ENCODE measurements around the gene PLA2G2D. TPM values are rescaled to one million over a fixed set of nuclear protein-coding genes. Genes with fewer than 3 reads are reported as not detected.

PLA2G2D gene
- total RNA-seq, 1 experiment from 2014 or later = not detected

- Histone ChIP-seq H4K91ac (ENCODE audit: insufficient read length, low read depth, low read length) (no peak overlapping the region), H3K79me2 (ENCODE audit: insufficient read depth, low read length) (no peaks in the 10 kb centered on the region), H4K5ac (ENCODE audit: insufficient read length, low read depth, low read length) (no peak overlapping the region), H4K8ac (replicated peaks; ENCODE audit: insufficient read length, low read depth, low read length) (no peak overlapping the region), H3K23me2 (ENCODE audit: insufficient read length, low read depth, low read length, poor library complexity, severe bottlenecking) (peaks cover 4% of the 10 kb centered on the region), H2AFZ (ENCODE audit: low read length) (no peak overlapping the region), H3K56ac (ENCODE audit: insufficient read length, low read depth, low read length) (no peak overlapping the region), H2BK120ac (ENCODE audit: low read depth, low read length, poor library complexity, severe bottlenecking) (no peak overlapping the region), H3T11ph (ENCODE audit: low read length) (no peak overlapping the region), H2AK5ac (ENCODE audit: insufficient read length, low read length) (no peak overlapping the region), H3K27ac (ENCODE audit: insufficient read length, low read depth, low read length) (no peak overlapping the region), H2BK12ac (ENCODE audit: insufficient read length, low read depth, low read length) (no peak overlapping the region), H3K4me1 (ENCODE audit: insufficient read depth, low read length) (no peaks in the 10 kb centered on the region), H2BK5ac (ENCODE audit: insufficient read length, low read length) (no peak overlapping the region), H3K9me3 (ENCODE audit: control insufficient read depth, low read depth, low read length) (no peaks in the 10 kb centered on the region), H3K4me2 (ENCODE audit: insufficient read depth, insufficient read length, low read length) (no peak overlapping the region), H3K14ac (ENCODE audit: insufficient read depth, low read length) (no peak overlapping the region), H2BK15ac (ENCODE audit: low read depth, low read length) (no peak overlapping the region), H3K79me1 (ENCODE audit: insufficient read depth, low read depth, low read length, poor library complexity, severe bottlenecking) (no peaks in the 10 kb centered on the region), H3K23ac (ENCODE audit: insufficient read length, low read depth, low read length) (no peak overlapping the region), H4K20me1 (ENCODE audit: control insufficient read depth, insufficient read depth, insufficient read length) (no peaks in the 10 kb centered on the region), H3K18ac (ENCODE audit: insufficient read length, low read depth, low read length) (no peak overlapping the region), H2BK20ac (ENCODE audit: low read depth, low read length, poor library complexity, severe bottlenecking) (no peak overlapping the region), H3K9ac (ENCODE audit: extremely low read depth, insufficient read length, low read length) (no peak overlapping the region), H3K4ac (ENCODE audit: low read depth, low read length) (no peak overlapping the region), H3K27me3 (ENCODE audit: insufficient read depth, low read length) (no peaks in the 10 kb centered on the region)
- H3K27ac Mint-ChIP-seq = no peak overlapping the region
- no peak overlapping the region for H3K4me3 Mint-ChIP-seq
- TF ChIP-seq, protein P1, sequence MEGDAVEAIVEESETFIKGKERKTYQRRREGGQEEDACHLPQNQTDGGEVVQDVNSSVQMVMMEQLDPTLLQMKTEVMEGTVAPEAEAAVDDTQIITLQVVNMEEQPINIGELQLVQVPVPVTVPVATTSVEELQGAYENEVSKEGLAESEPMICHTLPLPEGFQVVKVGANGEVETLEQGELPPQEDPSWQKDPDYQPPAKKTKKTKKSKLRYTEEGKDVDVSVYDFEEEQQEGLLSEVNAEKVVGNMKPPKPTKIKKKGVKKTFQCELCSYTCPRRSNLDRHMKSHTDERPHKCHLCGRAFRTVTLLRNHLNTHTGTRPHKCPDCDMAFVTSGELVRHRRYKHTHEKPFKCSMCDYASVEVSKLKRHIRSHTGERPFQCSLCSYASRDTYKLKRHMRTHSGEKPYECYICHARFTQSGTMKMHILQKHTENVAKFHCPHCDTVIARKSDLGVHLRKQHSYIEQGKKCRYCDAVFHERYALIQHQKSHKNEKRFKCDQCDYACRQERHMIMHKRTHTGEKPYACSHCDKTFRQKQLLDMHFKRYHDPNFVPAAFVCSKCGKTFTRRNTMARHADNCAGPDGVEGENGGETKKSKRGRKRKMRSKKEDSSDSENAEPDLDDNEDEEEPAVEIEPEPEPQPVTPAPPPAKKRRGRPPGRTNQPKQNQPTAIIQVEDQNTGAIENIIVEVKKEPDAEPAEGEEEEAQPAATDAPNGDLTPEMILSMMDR (conservative IDR thresholded peaks at IDR 0.05) = peak; percentile 48
- WGBS (ENCODE audit: extremely low coverage, insufficient read length, low lambda C conversion rate) = no CpG with 5 or more reads among the region's 4 CpGs
- 0 out of 5 replicates have a peak, but pooled peaks cover 0 to 4% of the 10 kb centered on the region in 2 experiments for H3K9me3 Mint-ChIP-seq
- no peaks in the 10 kb centered on the region for H3K36me3 Mint-ChIP-seq (ENCODE audit: insufficient read depth in 1 of 3, low read depth in 3 of 3)
- H3K27me3 Mint-ChIP-seq (ENCODE audit: low read depth) = peaks cover 10% of the 10 kb centered on the region
- no peak for DNase-seq
- peaks cover 6 to 16% of the 10 kb centered on the region in 2 experiments for H3K4me1 Mint-ChIP-seq
Measured at GRCh38 chr1:20115479-20115878, 3.9 kb downstream of the PLA2G2D start.

All from H9 (cell line).